GM12878 (cell line): ENCODE data around the gene GPR148. TPM values are rescaled to one million over a fixed set of nuclear protein-coding genes. Genes with fewer than 3 reads are reported as not detected.

Source experiments
- ATAC-seq: fragments of 200-7000 bp; cut with Tn5 transposase; 3 replicates; pipeline ENCODE4 v1.9.1; 2020; ENCODE audit warnings: mild to moderate bottlenecking, moderate library complexity
- BruUV-seq: library from RNA; stranded (reverse); fragments of 400-500 nt; replicated peaks from 2 replicates; lab custom pipeline; 2021; lab: Mats Ljungman, UMichigan
- CTCF ChIA-PET: fragments of 300-600 bp; sonication (Branson Sonifier 250); formaldehyde crosslinking; extraction: SDS; loops from one replicate; lab custom pipeline; 2021; ENCODE audit warnings: inconsistent platforms; lab: Yijun Ruan, JAX
- POLR2A ChIA-PET: fragments of 350-600 bp; formaldehyde crosslinking; extraction: SDS; loops from one replicate; lab custom pipeline; 2021; ENCODE audit warnings: inconsistent platforms; lab: Charles Lee
- RAD21 ChIA-PET: fragments of 300-600 bp; sonication (Branson Sonifier 250); formaldehyde crosslinking; loops from one replicate; lab custom pipeline; 2023; ENCODE audit warnings: antibody characterized with exemption; ENCODE audit not compliant: unreplicated experiment; lab: Charles Lee
- SMC1A ChIA-PET: fragments of 300-600 bp; sonication (Branson Sonifier 250); formaldehyde crosslinking; loops from one replicate; lab custom pipeline; 2023; ENCODE audit not compliant: unreplicated experiment, uncharacterized antibody; lab: Charles Lee
- DNase-seq: peaks from one replicate; pipeline ENCODE4 v3.0.0-alpha.2; 2011; ENCODE audit warnings: low read depth, low spot score
- FAIRE-seq: peaks from 3 replicates; lab custom pipeline; 2011; peaks lifted over from hg19 to GRCh38; lab: Jason Lieb, UNC
- H2AFZ ChIP-seq: 2 replicates; pipeline ENCODE4 v1.6.0; 2011; ENCODE audit warnings: low read depth, low read length, control low read depth; ENCODE audit not compliant: control insufficient read depth
- H3K27ac ChIP-seq: 2 replicates; pipeline ENCODE4 v1.5.1; 2011; ENCODE audit warnings: control low read depth; ENCODE audit not compliant: control insufficient read depth, insufficient read depth
- H3K27me3 ChIP-seq, 2 experiments: replicated peaks in 1 of 2; 2 replicates each; pipeline versions ENCODE4 v1.6.0 to v1.6.1; 2011; ENCODE audit warnings: low read length in 1 of 2; ENCODE audit not compliant: control insufficient read depth in 2 of 2, insufficient read depth in 2 of 2
- H3K36me3 ChIP-seq, 2 experiments: 2 replicates each; pipeline ENCODE4 v1.5.1; 2011; ENCODE audit warnings: low read length in 1 of 2; ENCODE audit not compliant: control insufficient read depth in 2 of 2, insufficient read depth in 2 of 2
- H3K4me1 ChIP-seq: 2 replicates; pipeline ENCODE4 v1.6.1; 2011; ENCODE audit warnings: mild to moderate bottlenecking, low read length, moderate library complexity, mixed read lengths; ENCODE audit not compliant: control insufficient read depth, insufficient read depth
- H3K4me2 ChIP-seq: 2 replicates; pipeline ENCODE4 v1.6.0; 2011; ENCODE audit warnings: control low read depth; ENCODE audit not compliant: control insufficient read depth, insufficient read depth
- H3K4me3 ChIP-seq: fragments of 200-600 bp; sonication (generic); 2 replicates; pipeline ENCODE4 v1.5.1; 2016
- H3K79me2 ChIP-seq: 2 replicates; pipeline ENCODE4 v1.6.0; 2011; ENCODE audit warnings: low read length; ENCODE audit not compliant: control insufficient read depth, insufficient read depth
- H3K9ac ChIP-seq: 2 replicates; pipeline ENCODE4 v1.8.0; 2011; ENCODE audit warnings: low read length, control low read depth, mixed read lengths; ENCODE audit not compliant: control insufficient read depth, insufficient read depth
- H3K9me3 ChIP-seq: replicated peaks from 3 replicates; pipeline ENCODE4 v1.5.1; 2011; ENCODE audit warnings: mild to moderate bottlenecking, low read length; ENCODE audit not compliant: control insufficient read depth, insufficient read depth
- H4K20me1 ChIP-seq: 2 replicates; pipeline ENCODE4 v1.6.0; 2011; ENCODE audit not compliant: control insufficient read depth, insufficient read depth
- BHLHE40 ChIP-seq, 2 experiments: fragments of 450-650 bp in 1 of 2; IDR thresholded peaks; 2 replicates each; pipeline ENCODE4 v1.6.1; 2011 to 2017; ENCODE audit warnings: low read depth in 2 of 2, borderline replicate concordance in 1 of 2, improper control_type of control experiment in 1 of 2, low read length in 1 of 2, mild to moderate bottlenecking in 1 of 2
- CEBPZ ChIP-seq: fragments of 150-350 bp; IDR thresholded peaks from 2 replicates; pipeline ENCODE4 v1.6.1; 2016; ENCODE audit warnings: low read depth, low read length
- E2F4 ChIP-seq: IDR thresholded peaks from 2 replicates; pipeline ENCODE4 v1.6.1; 2012; ENCODE audit warnings: low read depth, low read length, improper control_type of control experiment
- EP300 ChIP-seq, 2 experiments: fragments of 150-350 bp in 1 of 2; IDR thresholded peaks; 2 replicates each; pipeline ENCODE4 v1.6.1; 2011 to 2012; ENCODE audit warnings: low read depth in 2 of 2, low read length in 2 of 2, borderline replicate concordance in 1 of 2, improper control_type of control experiment in 1 of 2, inconsistent platforms in 1 of 2; ENCODE audit not compliant: control insufficient read depth in 1 of 2
- HCFC1 ChIP-seq: fragments of 150-350 bp; IDR thresholded peaks from 2 replicates; pipeline ENCODE4 v1.6.1; 2014; ENCODE audit warnings: low read length
- IKZF2 ChIP-seq, 2 experiments: fragments of 450-650 bp; IDR thresholded peaks; 2 replicates each; pipeline ENCODE4 v1.6.1; 2017; ENCODE audit warnings: mild to moderate bottlenecking in 2 of 2, moderate library complexity in 2 of 2
- MTA2 ChIP-seq: fragments of 450-650 bp; IDR thresholded peaks from 2 replicates; pipeline ENCODE4 v1.6.1; 2016; ENCODE audit warnings: low read depth, mild to moderate bottlenecking, moderate library complexity
- MTA3 ChIP-seq: IDR thresholded peaks from 2 replicates; pipeline ENCODE4 v1.6.1; 2012; ENCODE audit warnings: low read length, inconsistent platforms, borderline replicate concordance
- MYC ChIP-seq: IDR thresholded peaks from 2 replicates; pipeline ENCODE4 v1.6.1; 2011; ENCODE audit warnings: mild to moderate bottlenecking, low read length, moderate library complexity, inconsistent platforms; ENCODE audit not compliant: insufficient read depth, insufficient replicate concordance, insufficient read length, severe bottlenecking
- NFIC ChIP-seq: IDR thresholded peaks from 2 replicates; pipeline ENCODE4 v1.6.1; 2012; ENCODE audit warnings: low read depth, mild to moderate bottlenecking, inconsistent platforms, low read length, moderate library complexity
- RCOR1 ChIP-seq: conservative IDR thresholded peaks from 2 replicates; pipeline ENCODE4 v1.6.1; 2012; ENCODE audit warnings: low read depth, low read length, improper control_type of control experiment
- RELB ChIP-seq: fragments of 450-650 bp; IDR thresholded peaks from 2 replicates; pipeline ENCODE4 v1.6.1; 2017; ENCODE audit warnings: low read depth, mild to moderate bottlenecking, moderate library complexity
- SMARCA5 ChIP-seq: fragments of 450-650 bp; IDR thresholded peaks from 2 replicates; pipeline ENCODE4 v1.6.1; 2017; ENCODE audit warnings: mild to moderate bottlenecking
- SREBF1 ChIP-seq: IDR thresholded peaks from 2 replicates; pipeline ENCODE4 v1.6.1; 2012; ENCODE audit warnings: mild to moderate bottlenecking, low read length
- SREBF2 ChIP-seq: IDR thresholded peaks from 2 replicates; pipeline ENCODE4 v1.6.1; 2012; ENCODE audit warnings: mild to moderate bottlenecking, low read length
- TAF1 ChIP-seq: IDR thresholded peaks from 2 replicates; pipeline ENCODE4 v1.6.1; 2011; ENCODE audit warnings: mild to moderate bottlenecking, low read depth, low read length, borderline replicate concordance
- ZBED1 ChIP-seq: IDR thresholded peaks from 2 replicates; pipeline ENCODE4 v1.6.1; 2016; ENCODE audit warnings: borderline replicate concordance
- WGBS: methylation state at CpG from one replicate; pipeline ENCODE4 v1.1.6; 2016; ENCODE audit warnings: low lambda C conversion rate; ENCODE audit not compliant: insufficient replicate concordance, insufficient coverage; ENCODE audit errors: missing lambda C conversion rate; 5-methylcytosine and 5-hydroxymethylcytosine counted together
- in situ Hi-C: fragments of 300-500 bp; cut with MboI; formaldehyde crosslinking; loops from 9 replicates; pipeline ENCODE4 v1.14.3; 2018; ENCODE audit warnings: mixed read lengths
- intact Hi-C: fragments of 100-400 bp; cut with micrococcal nuclease; formaldehyde crosslinking; loops from one replicate; pipeline ENCODE4 v1.14.2; 2022; ENCODE audit not compliant: unreplicated experiment
- polyA plus RNA-seq, 11 experiments: library from polyadenylated mRNA; depleted of rRNA in 4 of 11; unstranded in 6 of 11; stranded (reverse) in 5 of 11; fragments of >200 nt; fragmentation: Nextera tagmentation in 4 of 11; fragmentation: Illumina TruSeq in 1 of 11; extraction: Ambion mirVana in 4 of 11; extraction: Trizol in 1 of 11; gene quantifications; 1 replicate in 1 of 11; 2 replicates in 10 of 11; pipeline versions ENCODE4 v1.2.1 to v1.2.3, GENCODE V29; 2011 to 2016; ENCODE audit warnings: inconsistent platforms in 2 of 11, missing spikeins in 2 of 11, low read depth in 1 of 11
- total RNA-seq, 4 experiments: library from RNA; depleted of rRNA in 3 of 4; stranded (reverse); fragments of >200 nt in 3 of 4; fragmentation: Illumina TruSeq in 1 of 4; extraction: Trizol in 1 of 4; gene quantifications; 2 replicates each; pipeline versions ENCODE4 v1.2.1 to v1.2.3, GENCODE V29; 2013 to 2021
- TF ChIP-seq, protein P1 (sequence below): IDR thresholded peaks from 2 replicates; pipeline ENCODE4 v1.6.1; 2011; ENCODE audit warnings: mild to moderate bottlenecking, low read depth, low read length, moderate library complexity; ENCODE audit not compliant: insufficient replicate concordance

The GPR148 gene
- total and polyA plus RNA-seq, 10 of the 15 experiments (the other 5 are each of a cell fraction or from before 2014, with no cell fraction given) = not detected

DNA sequence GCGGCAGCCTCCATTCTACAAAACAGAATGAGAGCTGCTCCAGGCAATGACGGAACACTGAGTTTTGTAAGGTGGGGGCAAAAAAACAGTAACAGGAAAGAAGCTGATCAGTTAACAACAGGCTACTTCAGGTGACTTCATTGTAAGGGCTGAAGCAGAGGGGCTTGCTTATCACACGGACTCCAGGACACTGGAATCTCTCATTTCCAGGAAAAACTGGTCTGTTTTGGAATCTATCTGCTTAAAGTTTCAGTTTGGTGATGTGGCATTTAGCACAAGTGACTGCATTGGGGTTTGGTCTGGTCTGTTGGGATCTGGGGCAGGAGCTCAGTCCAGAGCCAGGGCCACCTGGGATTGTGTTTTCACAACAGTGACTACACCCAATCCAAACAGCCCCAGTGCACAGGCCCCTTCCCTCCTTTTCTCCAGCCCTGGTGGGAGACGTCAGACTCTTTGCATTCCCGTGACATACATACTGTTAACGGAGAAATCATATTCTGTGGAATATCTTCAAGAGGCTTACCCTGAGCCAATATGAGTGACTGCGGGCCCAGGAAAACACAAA lies 40.6 kb downstream of the GPR148 start:
- Histone ChIP-seq H3K4me1 (no peaks in the 10 kb centered on the region), H3K27me3 (0 out of 4 replicates have a peak, but pooled peaks cover 0 to 1% of the 10 kb centered on the region in 2 experiments), H3K36me3 (no peaks in the 10 kb centered on the region), H3K79me2 (no peaks in the 10 kb centered on the region), H3K27ac (no peak overlapping the region), H3K9ac (no peak overlapping the region), H3K9me3 (no peaks in the 10 kb centered on the region), H3K4me2 (no peak overlapping the region), H2AFZ (no peak overlapping the region), H4K20me1 (no peaks in the 10 kb centered on the region), H3K4me3 (no peak overlapping the region)
- intact Hi-C loops (no loop called here), in situ Hi-C loops (no loop called here)
- DNase-seq (no peak), ATAC-seq (no peak), FAIRE-seq (no peak)
- ChIA-PET SMC1A (interaction anchor here (0.6 kb wide), 1 partner anchor 200 kb away, joined by 4 read pairs; no protein-coding TSS in a partner anchor), CTCF (no interaction called here), RAD21 (no interaction called here), POLR2A (no interaction called here)
- WGBS = 46% methylated on average over 7 of the region's 7 CpGs
- no TSS peak for BruUV-seq
- no peak for TF ChIP-seq RCOR1
- TF ChIP-seq SREBF2 = no peak
- no peak for TF ChIP-seq BHLHE40 (IDR thresholded peaks at IDR 0.05; ENCODE audit: borderline replicate concordance in 1 of 2, low read depth in 2 of 2, low read length in 1 of 2)
- TF ChIP-seq CEBPZ = no peak
- TF ChIP-seq EP300 (IDR thresholded peaks at IDR 0.05; ENCODE audit: borderline replicate concordance in 1 of 2, control insufficient read depth in 1 of 2, low read depth in 2 of 2, low read length in 2 of 2) = no peak
- no peak for TF ChIP-seq IKZF2 (IDR thresholded peaks at IDR 0.05)
- TF ChIP-seq E2F4 = no peak
- TF ChIP-seq SREBF1 = no peak
- no peak for TF ChIP-seq HCFC1
- no peak for TF ChIP-seq NFIC
- no peak for TF ChIP-seq MYC
- TF ChIP-seq ZBED1 = no peak
- TF ChIP-seq MTA2 = no peak
- TF ChIP-seq, protein P1, sequence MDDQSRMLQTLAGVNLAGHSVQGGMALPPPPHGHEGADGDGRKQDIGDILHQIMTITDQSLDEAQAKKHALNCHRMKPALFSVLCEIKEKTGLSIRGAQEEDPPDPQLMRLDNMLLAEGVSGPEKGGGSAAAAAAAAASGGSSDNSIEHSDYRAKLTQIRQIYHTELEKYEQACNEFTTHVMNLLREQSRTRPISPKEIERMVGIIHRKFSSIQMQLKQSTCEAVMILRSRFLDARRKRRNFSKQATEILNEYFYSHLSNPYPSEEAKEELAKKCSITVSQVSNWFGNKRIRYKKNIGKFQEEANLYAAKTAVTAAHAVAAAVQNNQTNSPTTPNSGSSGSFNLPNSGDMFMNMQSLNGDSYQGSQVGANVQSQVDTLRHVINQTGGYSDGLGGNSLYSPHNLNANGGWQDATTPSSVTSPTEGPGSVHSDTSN = no peak
- no peak for TF ChIP-seq TAF1
- no peak for TF ChIP-seq SMARCA5
- TF ChIP-seq RELB = no peak
- no peak for TF ChIP-seq MTA3
